GM18502 (cell line): ENCODE results near the gene CDKN1A.
A peak's percentile ranks its signal among the peaks of the same experiment; 100 is the strongest.

Experiments used
- ATAC-seq: cut with Tn5 transposase; IDR thresholded peaks from one replicate; pipeline ENCODE4 v1.9.1; 2021; ENCODE audit warnings: mild to moderate bottlenecking; ENCODE audit not compliant: unreplicated experiment, poor library complexity

Gene CDKN1A

GRCh38 chr6:36655085-36655724 is 23.3 kb upstream of the CDKN1A start:
- ATAC-seq: no peak

- no peak for ATAC-seq
Measured at GRCh38 chr6:36656441-36656840, 22.1 kb upstream of the CDKN1A start.

GRCh38 chr6:36657271-36657670 is 21.2 kb upstream of the CDKN1A start:
- ATAC-seq: no peak

GRCh38 chr6:36657942-36658544 is 20.5 kb upstream of the CDKN1A start:
- ATAC-seq: no peak

GRCh38 chr6:36659271-36659670 is 19.2 kb upstream of the CDKN1A start:
- ATAC-seq: no peak

GRCh38 chr6:36660771-36661471 is 17.6 kb upstream of the CDKN1A start:
- no peak for ATAC-seq

GRCh38 chr6:36662380-36662779 is 16.1 kb upstream of the CDKN1A start:
- ATAC-seq: no peak

GRCh38 chr6:36662827-36663256 is 15.7 kb upstream of the CDKN1A start:
- no peak for ATAC-seq

- no peak for ATAC-seq
Measured at GRCh38 chr6:36663504-36664446, 14.7 kb upstream of the CDKN1A start.

- no peak for ATAC-seq
Measured at GRCh38 chr6:36665180-36665579, 13.3 kb upstream of the CDKN1A start.

GRCh38 chr6:36666287-36666686 is 12.2 kb upstream of the CDKN1A start:
- no peak for ATAC-seq

- peak; percentile 76 for ATAC-seq
Measured at GRCh38 chr6:36666826-36667591, 11.5 kb upstream of the CDKN1A start.

- no peak for ATAC-seq
Measured at GRCh38 chr6:36668591-36668990, 9.9 kb upstream of the CDKN1A start.

- ATAC-seq: no peak
Measured at GRCh38 chr6:36669002-36669401, 9.5 kb upstream of the CDKN1A start.

- ATAC-seq: no peak
Measured at GRCh38 chr6:36670271-36670670, 8.2 kb upstream of the CDKN1A start.

GRCh38 chr6:36671687-36672375 is 6.7 kb upstream of the CDKN1A start:
- ATAC-seq: no peak

- ATAC-seq: no peak
Measured at GRCh38 chr6:36673882-36674281, 4.6 kb upstream of the CDKN1A start.

GRCh38 chr6:36674942-36675341 is 3.6 kb upstream of the CDKN1A start:
- ATAC-seq: no peak
